H1 (cell line): ENCODE results near the gene VPS13D. TPM values are rescaled to one million over a fixed set of nuclear protein-coding genes. Genes with fewer than 3 reads are reported as not detected.

Experiments used
- FOSL1 ChIP-seq: IDR thresholded peaks from 2 replicates; pipeline ENCODE4 v1.6.1; 2011; ENCODE audit warnings: mild to moderate bottlenecking, low read depth, low read length, moderate library complexity; ENCODE audit not compliant: insufficient read depth
- MAFK ChIP-seq: IDR thresholded peaks from 2 replicates; pipeline ENCODE4 v1.6.1; 2012; ENCODE audit warnings: low read depth, mild to moderate bottlenecking, improper control_type of control experiment, low read length
- RNF2 ChIP-seq: fragments of 200-900, 300-1000 bp; sonication (generic); IDR thresholded peaks from 2 replicates; pipeline ENCODE4 v1.7.1; 2016; ENCODE audit warnings: borderline replicate concordance, low read depth, mild to moderate bottlenecking, antibody characterized with exemption, low read length; ENCODE audit not compliant: poor library complexity, severe bottlenecking; ENCODE audit errors: missing control alignments
- ZNF274 ChIP-seq: IDR thresholded peaks from 2 replicates; pipeline ENCODE4 v1.7.0; 2012; ENCODE audit warnings: low read length, borderline replicate concordance; ENCODE audit errors: extremely low read depth
- polyA plus RNA-seq, 7 experiments: library from polyadenylated mRNA; depleted of rRNA in 3 of 7; stranded (reverse) in 5 of 7; unstranded in 2 of 7; fragments of >200 nt in 5 of 7; fragments of 200-250 nt in 2 of 7; gene quantifications; 1 replicate in 5 of 7; 2 replicates in 1 of 7; 4 replicates in 1 of 7; pipeline versions ENCODE4 v1.2.1 to v1.2.3, GENCODE V29; 2011 to 2013; ENCODE audit warnings: missing spikeins in 2 of 7, mixed read lengths in 2 of 7
- total RNA-seq: library from RNA; stranded (reverse); fragmentation: NEBNext Ultra II Directional; extraction: Animal tissue kit (Norgen Biotek cat#: 25700); gene quantifications from 2 replicates; pipeline ENCODE4 v1.2.1, GENCODE V29; 2021
- TF ChIP-seq, protein P1 (sequence below): IDR thresholded peaks from 2 replicates; pipeline ENCODE4 v1.6.1; 2011; ENCODE audit warnings: low read depth, mild to moderate bottlenecking, low read length; ENCODE audit not compliant: insufficient read depth

Gene VPS13D
- total and polyA plus RNA-seq, 2 of the 8 experiments (the other 6 are each of a cell fraction or from before 2014, with no cell fraction given): 10.9 to 31.2 TPM

- TF ChIP-seq, protein P1, sequence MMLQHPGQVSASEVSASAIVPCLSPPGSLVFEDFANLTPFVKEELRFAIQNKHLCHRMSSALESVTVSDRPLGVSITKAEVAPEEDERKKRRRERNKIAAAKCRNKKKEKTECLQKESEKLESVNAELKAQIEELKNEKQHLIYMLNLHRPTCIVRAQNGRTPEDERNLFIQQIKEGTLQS: no peak
- TF ChIP-seq FOSL1 (no peak), RNF2 (no peak), ZNF274 (no peak), MAFK (no peak)
Measured at GRCh38 chr1:12505639-12506280, 275.9 kb downstream of the VPS13D start (continued).
